HepG2 (cell line): ENCODE measurements around the gene IGFBP6. TPM values are rescaled to one million over a fixed set of nuclear protein-coding genes. Genes with fewer than 3 reads are reported as not detected.

ENCODE experiments used
- FUBP1 ChIP-seq: sonication (generic); formaldehyde crosslinking; IDR thresholded peaks from 2 replicates; pipeline ENCODE4 v1.5.1; 2020; ENCODE audit warnings: missing genetic modification reagents, mild to moderate bottlenecking, borderline replicate concordance
- GABPB1 ChIP-seq: IDR thresholded peaks from 2 replicates; pipeline ENCODE4 v1.6.1; 2016; ENCODE audit warnings: mild to moderate bottlenecking, missing genetic modification reagents, moderate library complexity, missing compliant biosample characterization
- ISX ChIP-seq: sonication (generic); formaldehyde crosslinking; conservative IDR thresholded peaks from 2 replicates; pipeline ENCODE4 v1.5.0; 2020; ENCODE audit warnings: missing genetic modification reagents
- JUND ChIP-seq: sonication (generic); formaldehyde crosslinking; IDR thresholded peaks from 2 replicates; pipeline ENCODE4 v1.8.0; 2022; ENCODE audit warnings: mild to moderate bottlenecking, missing genetic modification reagents
- KMT2B ChIP-seq: IDR thresholded peaks from 2 replicates; pipeline ENCODE4 v1.6.1; 2016; ENCODE audit warnings: missing genetic modification reagents, missing compliant biosample characterization
- MED1 ChIP-seq: sonication (generic); formaldehyde crosslinking; IDR thresholded peaks from 2 replicates; pipeline ENCODE4 v1.4.0; 2020; ENCODE audit warnings: missing genetic modification reagents
- NR2C2 ChIP-seq: sonication (generic); formaldehyde crosslinking; IDR thresholded peaks from 2 replicates; pipeline ENCODE4 v1.4.0; 2020; ENCODE audit warnings: missing genetic modification reagents, mild to moderate bottlenecking, moderate library complexity, borderline replicate concordance
- ZNF567 ChIP-seq: sonication (generic); formaldehyde crosslinking; IDR thresholded peaks from 2 replicates; pipeline ENCODE4 v1.8.1; 2023; ENCODE audit warnings: mild to moderate bottlenecking, missing genetic modification reagents, borderline replicate concordance
- ZNF678 ChIP-seq: sonication (generic); formaldehyde crosslinking; IDR thresholded peaks from 2 replicates; pipeline ENCODE4 v1.4.0; 2020; ENCODE audit warnings: mild to moderate bottlenecking, missing genetic modification reagents
- ZSCAN31 ChIP-seq: sonication (generic); formaldehyde crosslinking; IDR thresholded peaks from 2 replicates; pipeline ENCODE4 v1.5.0; 2020; ENCODE audit warnings: low read depth, mild to moderate bottlenecking, missing genetic modification reagents
- polyA plus RNA-seq, 8 experiments: library from polyadenylated mRNA; depleted of rRNA in 3 of 8; stranded (reverse) in 7 of 8; unstranded in 1 of 8; fragments of >200 nt; fragmentation: Illumina TruSeq in 4 of 8; extraction: Trizol in 4 of 8; gene quantifications; 2 replicates each; pipeline versions ENCODE4 v1.2.1 to v1.2.3, GENCODE V29; 2011 to 2016; ENCODE audit warnings: low read depth in 4 of 8, missing spikeins in 1 of 8, mixed read lengths in 1 of 8; ENCODE audit not compliant: insufficient read depth in 1 of 8
- total RNA-seq, 5 experiments: library from RNA; depleted of rRNA; stranded (reverse); fragments of >200 nt; fragmentation: Illumina TruSeq; extraction: Trizol; gene quantifications; 2 replicates each; pipeline ENCODE4 v1.2.3, GENCODE V29; 2016; ENCODE audit warnings: low read depth in 1 of 5
- TF ChIP-seq, protein P1 (sequence below): sonication (generic); formaldehyde crosslinking; IDR thresholded peaks from 2 replicates; pipeline ENCODE4 v1.5.1; 2020; ENCODE audit warnings: mild to moderate bottlenecking, missing genetic modification reagents, borderline replicate concordance
- TF ChIP-seq, protein P2 (sequence below): sonication (generic); formaldehyde crosslinking; IDR thresholded peaks from 2 replicates; pipeline ENCODE4 v1.4.0; 2020; ENCODE audit warnings: missing genetic modification reagents, borderline replicate concordance
- TF ChIP-seq, protein P3 (sequence below): IDR thresholded peaks from 2 replicates; pipeline ENCODE4 v1.6.1; 2018; ENCODE audit warnings: missing genetic modification reagents

IGFBP6 gene
- total and polyA plus RNA-seq, 2 of the 13 experiments (the other 11 are each of a cell fraction or from before 2014, with no cell fraction given) = 3.9 to 25.2 TPM

DNA sequence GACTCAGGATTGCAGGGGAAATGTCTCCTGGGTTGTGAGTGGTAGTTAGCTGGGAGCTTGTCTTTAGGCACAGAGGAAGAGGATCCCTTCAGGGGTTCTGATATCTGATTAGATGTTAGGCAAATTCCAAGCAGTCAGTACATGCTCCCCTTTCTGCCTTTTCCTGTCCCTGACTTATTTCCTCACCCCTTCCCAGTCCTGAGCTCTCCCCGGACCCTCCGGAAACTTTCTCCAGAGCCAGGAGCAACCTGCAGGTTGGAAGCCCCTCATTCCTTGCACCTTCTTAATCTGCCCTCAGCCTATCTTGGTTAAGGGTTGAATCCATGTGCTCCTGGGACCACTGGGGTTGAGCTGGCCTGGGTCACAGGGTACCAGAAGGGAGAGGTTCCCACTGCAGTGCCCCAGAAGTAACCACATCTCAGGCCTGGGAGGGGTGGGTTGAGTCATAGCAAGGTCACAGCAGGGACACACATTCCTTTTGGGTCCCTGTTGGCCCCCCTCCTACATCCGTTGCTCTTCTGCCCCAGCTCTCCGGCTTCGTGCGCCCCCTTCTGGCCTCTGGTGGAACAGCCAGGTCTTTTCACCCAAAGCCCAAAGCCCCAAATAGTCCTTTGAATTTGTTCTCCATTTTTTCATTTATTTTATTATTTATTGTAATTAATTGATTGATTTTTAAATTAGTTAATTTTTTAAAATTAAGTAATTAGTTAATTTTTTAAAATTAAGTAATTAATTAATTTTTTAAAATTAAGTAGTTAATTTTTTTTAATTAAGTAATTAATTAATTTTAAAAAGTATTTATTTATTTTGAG lies 1.8 kb downstream of the IGFBP6 start (continued):
- TF ChIP-seq, protein P1, sequence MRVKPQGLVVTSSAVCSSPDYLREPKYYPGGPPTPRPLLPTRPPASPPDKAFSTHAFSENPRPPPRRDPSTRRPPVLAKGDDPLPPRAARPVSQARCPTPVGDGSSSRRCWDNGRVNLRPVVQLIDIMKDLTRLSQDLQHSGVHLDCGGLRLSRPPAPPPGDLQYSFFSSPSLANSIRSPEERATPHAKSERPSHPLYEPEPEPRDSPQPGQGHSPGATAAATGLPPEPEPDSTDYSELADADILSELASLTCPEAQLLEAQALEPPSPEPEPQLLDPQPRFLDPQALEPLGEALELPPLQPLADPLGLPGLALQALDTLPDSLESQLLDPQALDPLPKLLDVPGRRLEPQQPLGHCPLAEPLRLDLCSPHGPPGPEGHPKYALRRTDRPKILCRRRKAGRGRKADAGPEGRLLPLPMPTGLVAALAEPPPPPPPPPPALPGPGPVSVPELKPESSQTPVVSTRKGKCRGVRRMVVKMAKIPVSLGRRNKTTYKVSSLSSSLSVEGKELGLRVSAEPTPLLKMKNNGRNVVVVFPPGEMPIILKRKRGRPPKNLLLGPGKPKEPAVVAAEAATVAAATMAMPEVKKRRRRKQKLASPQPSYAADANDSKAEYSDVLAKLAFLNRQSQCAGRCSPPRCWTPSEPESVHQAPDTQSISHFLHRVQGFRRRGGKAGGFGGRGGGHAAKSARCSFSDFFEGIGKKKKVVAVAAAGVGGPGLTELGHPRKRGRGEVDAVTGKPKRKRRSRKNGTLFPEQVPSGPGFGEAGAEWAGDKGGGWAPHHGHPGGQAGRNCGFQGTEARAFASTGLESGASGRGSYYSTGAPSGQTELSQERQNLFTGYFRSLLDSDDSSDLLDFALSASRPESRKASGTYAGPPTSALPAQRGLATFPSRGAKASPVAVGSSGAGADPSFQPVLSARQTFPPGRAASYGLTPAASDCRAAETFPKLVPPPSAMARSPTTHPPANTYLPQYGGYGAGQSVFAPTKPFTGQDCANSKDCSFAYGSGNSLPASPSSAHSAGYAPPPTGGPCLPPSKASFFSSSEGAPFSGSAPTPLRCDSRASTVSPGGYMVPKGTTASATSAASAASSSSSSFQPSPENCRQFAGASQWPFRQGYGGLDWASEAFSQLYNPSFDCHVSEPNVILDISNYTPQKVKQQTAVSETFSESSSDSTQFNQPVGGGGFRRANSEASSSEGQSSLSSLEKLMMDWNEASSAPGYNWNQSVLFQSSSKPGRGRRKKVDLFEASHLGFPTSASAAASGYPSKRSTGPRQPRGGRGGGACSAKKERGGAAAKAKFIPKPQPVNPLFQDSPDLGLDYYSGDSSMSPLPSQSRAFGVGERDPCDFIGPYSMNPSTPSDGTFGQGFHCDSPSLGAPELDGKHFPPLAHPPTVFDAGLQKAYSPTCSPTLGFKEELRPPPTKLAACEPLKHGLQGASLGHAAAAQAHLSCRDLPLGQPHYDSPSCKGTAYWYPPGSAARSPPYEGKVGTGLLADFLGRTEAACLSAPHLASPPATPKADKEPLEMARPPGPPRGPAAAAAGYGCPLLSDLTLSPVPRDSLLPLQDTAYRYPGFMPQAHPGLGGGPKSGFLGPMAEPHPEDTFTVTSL (CRISPR knock-in tag) = no peak
- TF ChIP-seq, protein P2, sequence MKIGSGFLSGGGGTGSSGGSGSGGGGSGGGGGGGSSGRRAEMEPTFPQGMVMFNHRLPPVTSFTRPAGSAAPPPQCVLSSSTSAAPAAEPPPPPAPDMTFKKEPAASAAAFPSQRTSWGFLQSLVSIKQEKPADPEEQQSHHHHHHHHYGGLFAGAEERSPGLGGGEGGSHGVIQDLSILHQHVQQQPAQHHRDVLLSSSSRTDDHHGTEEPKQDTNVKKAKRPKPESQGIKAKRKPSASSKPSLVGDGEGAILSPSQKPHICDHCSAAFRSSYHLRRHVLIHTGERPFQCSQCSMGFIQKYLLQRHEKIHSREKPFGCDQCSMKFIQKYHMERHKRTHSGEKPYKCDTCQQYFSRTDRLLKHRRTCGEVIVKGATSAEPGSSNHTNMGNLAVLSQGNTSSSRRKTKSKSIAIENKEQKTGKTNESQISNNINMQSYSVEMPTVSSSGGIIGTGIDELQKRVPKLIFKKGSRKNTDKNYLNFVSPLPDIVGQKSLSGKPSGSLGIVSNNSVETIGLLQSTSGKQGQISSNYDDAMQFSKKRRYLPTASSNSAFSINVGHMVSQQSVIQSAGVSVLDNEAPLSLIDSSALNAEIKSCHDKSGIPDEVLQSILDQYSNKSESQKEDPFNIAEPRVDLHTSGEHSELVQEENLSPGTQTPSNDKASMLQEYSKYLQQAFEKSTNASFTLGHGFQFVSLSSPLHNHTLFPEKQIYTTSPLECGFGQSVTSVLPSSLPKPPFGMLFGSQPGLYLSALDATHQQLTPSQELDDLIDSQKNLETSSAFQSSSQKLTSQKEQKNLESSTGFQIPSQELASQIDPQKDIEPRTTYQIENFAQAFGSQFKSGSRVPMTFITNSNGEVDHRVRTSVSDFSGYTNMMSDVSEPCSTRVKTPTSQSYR (CRISPR knock-in tag) = no peak
- TF ChIP-seq NR2C2 (CRISPR knock-in tag) (peak; percentile 42; the same call in 1 of the 2 replicates), ISX (CRISPR knock-in tag) (no peak), KMT2B (CRISPR knock-in tag) (peak; percentile 14; the same call in 1 of the 2 replicates), FUBP1 (no peak), GABPB1 (peak; percentile 47), JUND (CRISPR knock-in tag) (no peak), MED1 (CRISPR knock-in tag) (peak; percentile 81), ZNF567 (CRISPR knock-in tag) (no peak), ZNF678 (CRISPR knock-in tag) (no peak), ZSCAN31 (CRISPR knock-in tag) (no peak)
- TF ChIP-seq, protein P3, sequence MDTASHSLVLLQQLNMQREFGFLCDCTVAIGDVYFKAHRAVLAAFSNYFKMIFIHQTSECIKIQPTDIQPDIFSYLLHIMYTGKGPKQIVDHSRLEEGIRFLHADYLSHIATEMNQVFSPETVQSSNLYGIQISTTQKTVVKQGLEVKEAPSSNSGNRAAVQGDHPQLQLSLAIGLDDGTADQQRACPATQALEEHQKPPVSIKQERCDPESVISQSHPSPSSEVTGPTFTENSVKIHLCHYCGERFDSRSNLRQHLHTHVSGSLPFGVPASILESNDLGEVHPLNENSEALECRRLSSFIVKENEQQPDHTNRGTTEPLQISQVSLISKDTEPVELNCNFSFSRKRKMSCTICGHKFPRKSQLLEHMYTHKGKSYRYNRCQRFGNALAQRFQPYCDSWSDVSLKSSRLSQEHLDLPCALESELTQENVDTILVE (CRISPR knock-in tag) = peak; percentile 51; the same call in 1 of the 2 replicates
